H1 (cell line): ENCODE measurements around the gene SHISA8.

ENCODE experiments used
- CHD2 ChIP-seq: IDR thresholded peaks from 2 replicates; pipeline ENCODE4 v1.6.1; 2012; ENCODE audit warnings: low read length, improper control_type of control experiment
- EP300 ChIP-seq, 2 experiments: IDR thresholded peaks; 1 replicate in 1 of 2; 2 replicates in 1 of 2; pipeline ENCODE4 v1.6.1; 2011 to 2012; ENCODE audit warnings: low read depth in 2 of 2, low read length in 2 of 2, mild to moderate bottlenecking in 2 of 2, borderline replicate concordance in 1 of 2, inconsistent platforms in 1 of 2, moderate library complexity in 1 of 2
- POLR2A ChIP-seq, 2 experiments: IDR thresholded peaks; 1 replicate in 1 of 2; 2 replicates in 1 of 2; pipeline ENCODE4 v1.6.1; 2011; ENCODE audit warnings: low read depth in 2 of 2, low read length in 2 of 2, mild to moderate bottlenecking in 2 of 2; ENCODE audit errors: control extremely low read depth in 1 of 2
- SP4 ChIP-seq: IDR thresholded peaks from 2 replicates; pipeline ENCODE4 v1.6.1; 2012; ENCODE audit warnings: low read length, inconsistent platforms
- USF2 ChIP-seq: IDR thresholded peaks from 2 replicates; pipeline ENCODE4 v1.6.1; 2011; ENCODE audit warnings: low read length, improper control_type of control experiment
- TF ChIP-seq, protein P1 (sequence below), 3 experiments: IDR thresholded peaks; 1 replicate in 2 of 3; 2 replicates in 1 of 3; pipeline versions ENCODE4 v1.5.1 to v1.6.1; 2011; ENCODE audit warnings: low read length in 3 of 3, mild to moderate bottlenecking in 3 of 3, inconsistent platforms in 2 of 3, low read depth in 1 of 3, moderate library complexity in 1 of 3; ENCODE audit not compliant: insufficient read depth in 1 of 3; ENCODE audit errors: control extremely low read depth in 1 of 3
- TF ChIP-seq, protein P2 (sequence below): IDR thresholded peaks from 2 replicates; pipeline ENCODE4 v1.6.1; 2012; ENCODE audit warnings: inconsistent platforms

DNA sequence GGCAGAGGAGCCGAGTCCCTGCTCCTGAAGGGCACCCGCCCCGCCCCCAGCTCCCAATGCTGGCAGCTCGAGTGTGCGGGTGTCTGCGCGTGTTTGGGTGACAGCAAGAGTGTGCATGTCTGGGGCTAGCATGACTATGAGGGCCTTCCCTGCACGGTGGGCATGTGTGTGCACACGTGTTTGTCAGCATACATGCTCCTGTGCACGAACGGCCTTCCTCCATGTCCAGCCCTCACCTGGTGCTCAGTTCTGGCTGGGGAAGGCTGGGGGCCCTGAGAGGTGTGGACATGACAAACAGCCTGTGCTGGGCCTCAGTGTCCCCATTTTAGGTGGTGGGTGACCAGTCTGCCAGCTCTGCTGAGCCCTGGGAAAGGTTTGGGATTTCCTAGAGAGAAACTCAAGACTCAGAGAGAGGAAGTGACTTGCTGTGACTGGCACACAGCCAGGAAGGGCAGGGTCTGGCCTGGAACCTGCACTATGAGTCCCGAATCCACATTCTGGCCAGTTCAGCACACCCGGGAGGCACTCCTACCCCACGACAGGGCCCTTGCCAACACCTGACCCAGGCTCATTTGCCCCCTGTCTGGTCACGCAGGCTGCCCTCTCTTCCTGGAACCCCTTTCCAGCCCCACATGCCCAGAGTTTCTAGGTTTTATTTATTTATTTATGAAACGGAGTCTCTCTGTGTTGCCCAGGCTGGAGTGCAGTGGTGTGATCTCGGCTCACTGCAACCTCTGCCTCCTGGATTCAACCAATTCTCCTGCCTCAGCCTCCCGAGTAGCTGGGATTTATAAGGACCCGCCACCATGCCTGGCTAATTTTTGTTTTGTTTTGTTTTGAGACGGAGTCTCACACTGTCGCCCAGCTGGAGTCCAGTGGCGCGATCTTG, 3.3 kb upstream of the SHISA8 start:
- no peak for TF ChIP-seq POLR2A (IDR thresholded peaks at IDR 0.05; ENCODE audit: control extremely low read depth in 1 of 2, low read depth in 2 of 2, low read length in 2 of 2)
- no peak for TF ChIP-seq CHD2
- no peak for TF ChIP-seq EP300 (IDR thresholded peaks at IDR 0.05; ENCODE audit: borderline replicate concordance in 1 of 2, low read depth in 2 of 2, low read length in 2 of 2)
- TF ChIP-seq, protein P1, sequence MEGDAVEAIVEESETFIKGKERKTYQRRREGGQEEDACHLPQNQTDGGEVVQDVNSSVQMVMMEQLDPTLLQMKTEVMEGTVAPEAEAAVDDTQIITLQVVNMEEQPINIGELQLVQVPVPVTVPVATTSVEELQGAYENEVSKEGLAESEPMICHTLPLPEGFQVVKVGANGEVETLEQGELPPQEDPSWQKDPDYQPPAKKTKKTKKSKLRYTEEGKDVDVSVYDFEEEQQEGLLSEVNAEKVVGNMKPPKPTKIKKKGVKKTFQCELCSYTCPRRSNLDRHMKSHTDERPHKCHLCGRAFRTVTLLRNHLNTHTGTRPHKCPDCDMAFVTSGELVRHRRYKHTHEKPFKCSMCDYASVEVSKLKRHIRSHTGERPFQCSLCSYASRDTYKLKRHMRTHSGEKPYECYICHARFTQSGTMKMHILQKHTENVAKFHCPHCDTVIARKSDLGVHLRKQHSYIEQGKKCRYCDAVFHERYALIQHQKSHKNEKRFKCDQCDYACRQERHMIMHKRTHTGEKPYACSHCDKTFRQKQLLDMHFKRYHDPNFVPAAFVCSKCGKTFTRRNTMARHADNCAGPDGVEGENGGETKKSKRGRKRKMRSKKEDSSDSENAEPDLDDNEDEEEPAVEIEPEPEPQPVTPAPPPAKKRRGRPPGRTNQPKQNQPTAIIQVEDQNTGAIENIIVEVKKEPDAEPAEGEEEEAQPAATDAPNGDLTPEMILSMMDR (IDR thresholded peaks at IDR 0.05; ENCODE audit: control extremely low read depth in 1 of 3, insufficient read depth in 1 of 3, low read depth in 1 of 3, low read length in 3 of 3): no peak
- TF ChIP-seq, protein P2, sequence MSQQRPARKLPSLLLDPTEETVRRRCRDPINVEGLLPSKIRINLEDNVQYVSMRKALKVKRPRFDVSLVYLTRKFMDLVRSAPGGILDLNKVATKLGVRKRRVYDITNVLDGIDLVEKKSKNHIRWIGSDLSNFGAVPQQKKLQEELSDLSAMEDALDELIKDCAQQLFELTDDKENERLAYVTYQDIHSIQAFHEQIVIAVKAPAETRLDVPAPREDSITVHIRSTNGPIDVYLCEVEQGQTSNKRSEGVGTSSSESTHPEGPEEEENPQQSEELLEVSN: no peak
- no peak for TF ChIP-seq USF2
- no peak for TF ChIP-seq SP4
